GM10248 (cell line): Measurements from ENCODE around the gene ARID5B.

Experiments used
- CTCF ChIA-PET: fragments of 300-600 bp; sonication (Branson Sonifier 250); formaldehyde crosslinking; extraction: SDS; loops from one replicate; lab custom pipeline; 2021; ENCODE audit warnings: antibody characterized with exemption; lab: Yijun Ruan, JAX
- POLR2A ChIA-PET: fragments of 350-650 bp; sonication (Branson Sonifier 250); formaldehyde crosslinking; extraction: SDS; loops from one replicate; lab custom pipeline; 2020; ENCODE audit warnings: antibody characterized with exemption; lab: Yijun Ruan, JAX
- DNase-seq: peaks from one replicate; pipeline ENCODE4 v3.0.0; 2012; ENCODE audit errors: extremely low spot score
- TF ChIP-seq, protein P1 (sequence below): IDR thresholded peaks from 2 replicates; pipeline ENCODE4 v1.5.1; 2012; ENCODE audit warnings: mild to moderate bottlenecking, low read depth; ENCODE audit errors: extremely low read depth, missing control alignments, control extremely low read depth

Gene ARID5B

DNA sequence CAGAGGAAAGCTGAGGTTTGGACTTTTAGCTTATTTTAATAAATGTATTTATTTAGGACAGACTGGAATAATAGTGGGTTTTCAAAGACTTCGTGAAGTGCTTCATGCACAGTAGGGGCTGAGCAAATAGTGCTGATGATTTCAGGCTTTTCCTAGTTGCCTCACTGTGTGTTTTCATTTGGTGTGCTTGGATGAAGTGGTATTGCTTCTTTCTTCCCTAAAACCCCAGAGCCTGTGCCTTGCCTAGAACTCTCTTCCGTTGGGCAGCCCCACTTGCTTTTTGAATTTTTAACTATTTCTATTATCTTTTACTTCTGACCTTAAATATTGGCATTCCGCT is 49.6 kb downstream of the ARID5B start:
- ChIA-PET POLR2A (no interaction called here), CTCF (interaction anchor here (1.0 to 2.7 kb wide), 3 partner anchors 11 to 49 kb away, joined by 3 to 10 read pairs (median 3); partner anchors contain the start of gene ARID5B)
- TF ChIP-seq, protein P1, sequence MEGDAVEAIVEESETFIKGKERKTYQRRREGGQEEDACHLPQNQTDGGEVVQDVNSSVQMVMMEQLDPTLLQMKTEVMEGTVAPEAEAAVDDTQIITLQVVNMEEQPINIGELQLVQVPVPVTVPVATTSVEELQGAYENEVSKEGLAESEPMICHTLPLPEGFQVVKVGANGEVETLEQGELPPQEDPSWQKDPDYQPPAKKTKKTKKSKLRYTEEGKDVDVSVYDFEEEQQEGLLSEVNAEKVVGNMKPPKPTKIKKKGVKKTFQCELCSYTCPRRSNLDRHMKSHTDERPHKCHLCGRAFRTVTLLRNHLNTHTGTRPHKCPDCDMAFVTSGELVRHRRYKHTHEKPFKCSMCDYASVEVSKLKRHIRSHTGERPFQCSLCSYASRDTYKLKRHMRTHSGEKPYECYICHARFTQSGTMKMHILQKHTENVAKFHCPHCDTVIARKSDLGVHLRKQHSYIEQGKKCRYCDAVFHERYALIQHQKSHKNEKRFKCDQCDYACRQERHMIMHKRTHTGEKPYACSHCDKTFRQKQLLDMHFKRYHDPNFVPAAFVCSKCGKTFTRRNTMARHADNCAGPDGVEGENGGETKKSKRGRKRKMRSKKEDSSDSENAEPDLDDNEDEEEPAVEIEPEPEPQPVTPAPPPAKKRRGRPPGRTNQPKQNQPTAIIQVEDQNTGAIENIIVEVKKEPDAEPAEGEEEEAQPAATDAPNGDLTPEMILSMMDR = no peak
- DNase-seq = no peak

DNA sequence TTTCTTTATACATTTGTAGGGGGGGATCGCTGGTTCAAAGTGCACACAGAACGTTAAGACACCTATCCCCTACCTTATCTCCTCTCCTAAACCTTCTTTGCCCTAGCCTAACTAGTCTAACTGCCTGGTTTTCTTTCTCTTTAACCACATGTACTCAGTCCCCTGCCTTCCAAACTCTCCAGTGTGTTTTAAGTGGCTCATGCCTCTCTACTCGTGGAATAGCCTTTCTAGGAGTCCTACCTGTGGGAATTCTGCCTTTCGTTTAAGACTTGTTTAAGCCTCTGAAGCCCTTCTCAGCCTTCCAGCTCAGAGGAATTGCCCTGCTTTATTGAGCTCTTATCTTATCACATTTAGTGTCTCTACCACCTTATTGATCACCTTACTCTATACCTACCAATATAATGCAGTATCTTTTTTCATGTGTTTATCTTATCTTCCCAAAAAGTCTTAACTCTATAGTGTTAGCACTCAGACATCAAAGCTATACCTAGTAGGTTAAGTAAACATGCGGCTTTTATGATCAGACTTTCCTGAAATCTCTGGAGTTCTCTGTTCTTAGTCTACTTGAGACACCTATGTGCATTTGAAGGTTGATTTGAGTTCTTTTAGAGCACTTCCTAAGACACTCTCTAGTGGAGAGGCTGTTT is 50.7 kb downstream of the ARID5B start:
- TF ChIP-seq, protein P1 = no peak
- POLR2A ChIA-PET = no interaction called here
- no peak for DNase-seq
- CTCF ChIA-PET = interaction anchor here (0.9 to 1.3 kb wide), 5 partner anchors 10 to 87 kb away, joined by 3 to 4 read pairs (median 3); partner anchors contain the start of gene ARID5B

DNA sequence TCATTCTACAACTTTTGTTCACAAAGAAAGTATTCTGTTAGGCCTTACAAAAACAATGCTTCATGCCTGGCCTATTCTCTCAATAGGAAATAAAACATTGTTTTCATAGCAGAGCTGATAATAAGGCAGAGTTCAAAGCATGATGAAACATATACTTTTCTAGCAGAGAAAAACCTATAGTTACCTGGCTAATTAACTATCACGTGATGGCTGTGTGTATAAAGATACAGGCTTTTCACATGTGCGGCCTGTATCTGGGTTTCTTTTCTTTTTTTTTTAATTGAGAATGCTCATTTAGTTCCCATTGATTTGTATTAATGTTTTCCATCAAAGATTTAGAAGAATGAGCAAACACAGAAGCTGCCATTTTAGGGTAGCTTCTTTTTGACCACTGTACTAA is 51.7 kb downstream of the ARID5B start:
- CTCF ChIA-PET = interaction anchor here (0.7 to 1.3 kb wide), 2 partner anchors 55 to 86 kb away, joined by 3 to 4 read pairs; no protein-coding TSS in a partner anchor
- TF ChIP-seq, protein P1 = no peak
- no peak for DNase-seq
- POLR2A ChIA-PET = no interaction called here

DNA sequence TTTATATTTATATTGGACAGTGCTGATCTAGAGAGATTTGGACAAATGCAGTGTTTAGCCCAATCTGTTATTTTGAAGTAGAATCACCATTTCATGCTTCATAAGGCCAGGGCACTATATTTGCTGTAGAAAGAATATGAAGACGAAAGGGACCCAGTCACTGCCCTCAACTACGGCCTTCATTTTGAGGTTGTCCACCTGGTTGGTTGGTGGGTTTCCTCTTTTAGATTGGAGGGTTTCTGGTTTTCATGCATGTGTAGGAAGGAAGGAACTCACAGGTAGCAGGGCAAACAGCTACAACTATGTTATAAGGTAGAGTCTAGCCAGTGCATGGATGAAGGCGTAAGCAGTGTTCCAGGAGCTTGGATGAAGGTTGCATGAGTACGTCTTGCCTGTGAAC is 56.3 kb downstream of the ARID5B start:
- ChIA-PET CTCF (interaction anchor here (1.5 to 2.3 kb wide), 3 partner anchors 10 to 61 kb away, joined by 5 to 8 read pairs (median 5); no protein-coding TSS in a partner anchor), POLR2A (no interaction called here)
- TF ChIP-seq, protein P1 = no peak
- no peak for DNase-seq

DNA sequence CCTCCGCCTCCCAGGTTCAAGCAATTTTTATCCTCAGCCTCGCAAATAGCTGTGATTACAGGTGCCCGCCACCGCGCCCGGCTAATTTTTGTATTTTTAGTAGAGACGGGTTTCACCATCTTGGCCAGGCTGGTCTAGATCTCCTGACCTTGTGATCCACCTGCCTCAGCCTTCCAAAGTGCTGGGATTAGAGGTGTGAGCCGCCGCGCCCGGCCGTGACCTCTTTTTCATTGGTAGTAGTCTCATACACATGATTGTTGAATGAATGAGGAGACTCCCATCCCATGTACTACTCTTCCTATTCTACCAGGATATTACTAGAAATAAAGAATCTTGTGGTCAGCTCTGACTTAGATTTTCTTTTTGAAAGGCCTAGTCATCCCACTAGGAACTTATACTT is 56.8 kb downstream of the ARID5B start:
- no peak for DNase-seq
- ChIA-PET POLR2A (no interaction called here), CTCF (interaction anchor here (1.3 to 2.3 kb wide), 5 partner anchors 9 to 61 kb away, joined by 3 to 8 read pairs (median 5); no protein-coding TSS in a partner anchor)
- TF ChIP-seq, protein P1 = no peak

DNA sequence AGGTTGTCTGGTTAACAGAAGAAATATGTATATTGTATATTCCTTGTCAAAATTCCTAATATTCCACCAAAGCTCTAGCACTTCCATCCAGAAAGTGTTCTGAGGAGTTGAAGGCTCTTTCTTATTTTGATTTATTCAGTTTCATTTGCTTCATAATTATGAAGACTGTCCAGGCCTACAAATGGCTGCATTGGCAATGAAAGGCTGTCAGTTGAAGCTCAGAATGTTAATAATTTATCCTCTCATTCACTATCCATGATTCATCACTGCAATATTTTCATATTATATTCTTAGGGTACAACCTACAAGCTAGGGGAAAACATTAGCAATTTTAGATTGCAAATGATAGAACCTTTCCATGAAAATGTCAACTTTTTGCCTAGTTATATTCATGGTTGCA is 57.3 kb downstream of the ARID5B start:
- no peak for DNase-seq
- TF ChIP-seq, protein P1 = no peak
- CTCF ChIA-PET = interaction anchor here (1.3 to 2.3 kb wide), 4 partner anchors 10 to 62 kb away, joined by 3 to 8 read pairs (median 6); no protein-coding TSS in a partner anchor
- POLR2A ChIA-PET = no interaction called here
